NCI-H146 (cell line): ENCODE data around the gene KCNAB1.
"Not testable (repeated sequence)": the region's sequence is repeated elsewhere in the genome, so short reads cannot be mapped to it uniquely, and the experiment has no call there.

Experiments
- DNase-seq: peaks from one replicate; lab custom pipeline; 2025; lab: John Stamatoyannopoulos, UW

The KCNAB1 gene

DNA sequence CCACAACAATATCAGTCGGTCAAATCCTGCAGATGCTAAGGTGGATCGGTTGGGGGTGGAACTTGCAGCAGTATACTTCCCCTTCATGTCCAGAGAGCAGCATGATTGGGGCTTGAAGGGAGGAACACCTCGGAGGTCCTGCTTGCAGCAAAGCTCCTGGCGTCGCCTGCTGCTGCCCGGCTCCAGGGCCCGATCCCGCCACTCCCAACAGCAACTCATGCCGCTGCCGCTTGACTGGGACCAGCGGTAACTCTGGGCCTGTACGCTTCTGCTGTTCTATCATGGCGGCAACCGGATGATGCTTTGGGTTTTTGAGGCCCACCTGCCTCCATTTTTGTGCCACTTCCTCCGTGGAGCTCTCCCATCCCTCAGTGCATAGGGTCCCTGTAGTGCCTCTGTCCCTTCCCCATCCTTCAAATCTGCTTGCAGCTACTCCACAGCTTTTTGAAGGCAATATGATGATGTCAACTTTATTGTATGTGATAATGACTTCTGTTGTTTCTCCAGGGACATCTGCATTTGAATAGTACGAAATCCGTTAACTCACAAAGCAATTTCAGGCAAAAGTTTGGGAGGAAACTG, 56.3 kb downstream of the KCNAB1 start:
- DNase-seq: no peak

DNA sequence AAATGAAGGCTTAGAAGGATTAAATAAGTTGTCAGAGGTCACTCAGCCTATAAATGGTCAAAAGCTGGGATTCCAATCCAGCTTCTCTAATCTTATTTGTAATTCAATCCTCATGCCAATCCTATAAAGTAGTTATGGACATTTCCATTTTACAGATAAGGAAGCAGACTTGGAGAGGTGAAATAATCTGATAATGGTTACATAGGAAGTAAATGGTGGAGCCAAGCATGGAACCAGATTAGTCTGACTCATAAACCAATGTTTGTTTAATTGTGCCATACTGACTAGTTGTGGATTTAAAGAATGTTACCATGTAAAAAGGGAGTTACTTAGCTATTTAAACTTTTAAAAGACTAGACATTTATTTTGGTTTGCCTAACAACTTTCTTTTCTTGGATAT, 59.7 kb downstream of the KCNAB1 start:
- DNase-seq: no peak

DNA sequence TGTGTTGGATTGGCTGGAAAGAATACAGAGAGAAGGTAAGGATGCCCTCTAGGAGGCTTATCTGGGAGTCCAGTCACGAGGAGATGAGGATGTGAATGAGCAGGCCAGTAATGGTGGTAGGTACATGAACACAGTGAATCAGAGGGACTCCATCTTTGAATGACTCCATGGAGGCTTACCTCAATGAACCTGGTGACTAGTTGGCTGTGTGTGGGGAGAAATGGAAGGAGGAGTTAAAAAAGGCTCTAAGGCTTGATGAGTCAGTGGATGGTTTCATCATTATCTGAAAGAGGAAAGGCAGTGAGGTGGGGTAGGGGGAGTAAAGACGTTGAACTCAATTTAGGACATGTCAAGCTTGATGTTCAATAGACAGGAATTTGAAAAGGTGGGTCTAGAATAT, 61.1 kb downstream of the KCNAB1 start:
- no peak for DNase-seq

DNA sequence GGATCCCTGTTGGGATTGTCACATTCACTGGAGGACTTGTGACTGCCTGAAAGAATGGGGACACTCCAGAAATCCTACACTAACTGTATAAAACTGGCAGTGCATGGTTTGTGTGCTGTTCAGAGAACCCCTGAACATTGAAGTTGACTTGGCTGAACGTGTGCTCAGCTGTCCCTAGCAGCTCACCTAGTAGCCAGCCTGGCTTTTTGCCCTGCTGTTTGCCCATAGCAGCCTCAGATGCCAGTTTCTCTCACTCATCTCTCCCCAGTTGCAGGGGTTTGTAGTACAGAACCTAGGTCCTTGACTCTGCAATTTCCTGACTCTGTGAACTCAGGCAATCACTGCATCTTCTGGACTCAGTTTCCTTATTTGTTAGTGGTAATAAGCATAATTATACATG, 63.0 kb downstream of the KCNAB1 start:
- DNase-seq: no peak

DNA sequence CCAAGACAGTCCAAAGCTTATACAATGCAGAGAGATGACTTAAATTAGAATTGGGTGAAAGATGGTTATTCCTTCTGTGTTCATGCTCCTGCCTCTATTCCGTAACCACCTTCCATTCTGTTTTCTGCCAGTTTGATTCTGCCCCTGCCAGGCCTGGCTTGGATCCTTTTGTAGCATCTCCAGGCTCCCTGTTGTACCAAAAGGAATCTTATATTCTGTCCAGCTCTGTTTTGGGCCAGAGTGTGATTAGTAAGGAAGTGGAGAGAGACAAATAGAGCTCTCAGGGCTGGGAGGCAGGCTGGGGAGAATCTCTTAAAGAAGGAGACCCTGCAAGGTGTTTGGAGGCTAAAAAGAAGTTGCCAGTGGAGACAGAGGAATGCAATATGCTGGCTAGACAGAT, 63.8 kb downstream of the KCNAB1 start:
- no peak for DNase-seq

DNA sequence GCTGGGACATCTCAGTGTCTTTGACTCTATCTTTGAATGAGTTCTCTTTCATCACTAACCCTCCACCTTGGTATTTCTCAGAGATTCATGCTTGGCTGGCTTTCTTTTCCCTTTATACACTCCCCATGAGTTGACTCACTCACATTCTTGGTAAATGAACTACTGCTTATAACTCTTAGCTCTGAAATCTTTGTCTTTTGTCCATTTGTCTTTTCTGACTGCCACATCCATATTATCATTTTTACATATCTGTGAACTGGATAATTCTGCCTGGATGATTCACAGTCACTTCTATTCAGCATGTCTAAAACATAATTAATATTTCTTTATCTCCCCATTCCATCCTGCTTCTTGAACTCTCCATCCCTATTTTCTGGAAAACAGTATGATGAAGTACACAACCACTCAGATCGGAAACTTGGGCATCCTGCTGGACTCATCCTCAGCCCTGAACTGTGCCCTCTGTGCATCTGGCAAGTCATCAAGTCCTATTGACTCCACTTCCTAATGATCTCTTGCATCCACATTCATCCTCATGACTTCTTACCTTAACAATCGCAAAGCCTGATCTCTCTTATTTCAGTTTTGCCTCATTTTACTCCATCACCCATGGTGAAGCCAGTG, 66.9 kb downstream of the KCNAB1 start:
- DNase-seq: no peak

DNA sequence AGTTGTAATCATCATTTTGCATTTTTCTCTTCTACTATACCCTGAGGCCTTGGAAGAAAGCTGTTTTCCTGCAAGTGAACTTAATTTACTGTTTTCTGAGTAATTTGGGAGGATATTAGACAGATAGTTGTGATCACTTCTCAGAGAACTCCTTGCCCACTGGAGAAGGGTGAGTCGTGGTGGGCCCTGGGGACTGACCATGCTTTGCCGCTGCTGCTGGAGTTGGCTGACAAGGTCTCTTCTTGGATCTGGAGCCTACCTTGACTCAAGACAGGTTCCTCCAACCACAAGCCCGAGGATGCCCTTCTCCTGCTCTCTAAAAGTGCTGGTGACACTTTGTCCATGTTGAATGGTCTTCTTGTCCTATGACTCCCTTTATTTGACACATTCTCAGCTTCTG, 68.4 kb downstream of the KCNAB1 start:
- no peak for DNase-seq

DNA sequence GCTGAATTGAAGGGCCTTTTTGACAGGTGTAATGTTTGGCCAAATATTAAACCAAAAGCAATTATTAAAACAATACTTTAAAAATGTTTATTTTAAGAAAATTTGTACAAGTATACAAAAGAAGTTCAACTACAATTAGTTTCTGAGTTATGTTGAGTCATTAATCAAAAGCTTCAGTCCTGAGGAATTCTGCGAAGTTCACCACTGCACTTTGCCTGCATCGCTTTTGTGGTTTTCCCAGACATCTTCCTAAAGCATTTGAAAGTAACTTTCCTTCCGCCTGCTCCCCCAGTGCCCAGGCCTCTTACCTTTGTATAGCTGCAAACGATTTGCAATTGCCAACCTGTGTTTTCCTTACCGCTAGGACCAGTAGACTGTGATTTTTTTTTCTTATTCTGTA, 69.5 kb downstream of the KCNAB1 start:
- DNase-seq: no peak

DNA sequence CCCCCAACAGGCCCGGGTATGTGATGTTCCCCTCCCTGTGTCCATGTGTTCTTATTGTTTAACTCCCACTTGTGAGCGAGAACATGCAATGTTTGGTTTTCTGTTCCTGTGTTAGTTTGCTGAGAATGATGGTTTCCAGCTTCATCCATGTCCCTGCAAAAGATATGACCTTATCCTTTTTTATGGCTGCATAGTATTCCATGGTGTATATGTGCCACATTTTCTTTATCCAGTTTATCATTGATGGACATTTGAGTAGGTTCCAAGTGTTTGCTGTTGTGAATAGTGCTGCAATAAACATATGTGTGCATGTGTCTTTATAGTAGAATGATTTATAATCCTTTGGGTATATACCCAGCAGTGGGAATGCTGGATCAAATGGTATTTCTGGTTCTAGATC, 74.6 kb downstream of the KCNAB1 start:
- DNase-seq: not testable (repeated sequence)

DNA sequence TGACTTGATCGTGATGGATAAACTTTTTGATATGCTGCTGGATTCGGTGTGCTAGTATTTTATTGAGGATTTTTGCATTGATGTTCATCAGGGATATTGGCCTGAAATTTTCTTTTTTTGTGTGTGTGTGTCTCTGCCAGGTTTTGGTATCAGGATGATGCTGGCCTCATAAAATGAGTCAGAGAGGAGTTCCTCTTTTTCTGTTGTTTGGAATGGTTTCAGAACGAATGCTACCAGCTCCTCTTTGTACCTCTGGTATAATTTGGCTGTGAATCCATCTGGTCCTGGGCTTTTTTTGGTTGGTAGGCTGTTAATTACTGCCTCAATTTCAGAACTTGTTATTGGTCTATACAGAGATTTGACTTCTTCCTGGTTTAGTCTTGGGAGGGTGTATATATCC, 76.8 kb downstream of the KCNAB1 start:
- DNase-seq: not testable (repeated sequence)

DNA sequence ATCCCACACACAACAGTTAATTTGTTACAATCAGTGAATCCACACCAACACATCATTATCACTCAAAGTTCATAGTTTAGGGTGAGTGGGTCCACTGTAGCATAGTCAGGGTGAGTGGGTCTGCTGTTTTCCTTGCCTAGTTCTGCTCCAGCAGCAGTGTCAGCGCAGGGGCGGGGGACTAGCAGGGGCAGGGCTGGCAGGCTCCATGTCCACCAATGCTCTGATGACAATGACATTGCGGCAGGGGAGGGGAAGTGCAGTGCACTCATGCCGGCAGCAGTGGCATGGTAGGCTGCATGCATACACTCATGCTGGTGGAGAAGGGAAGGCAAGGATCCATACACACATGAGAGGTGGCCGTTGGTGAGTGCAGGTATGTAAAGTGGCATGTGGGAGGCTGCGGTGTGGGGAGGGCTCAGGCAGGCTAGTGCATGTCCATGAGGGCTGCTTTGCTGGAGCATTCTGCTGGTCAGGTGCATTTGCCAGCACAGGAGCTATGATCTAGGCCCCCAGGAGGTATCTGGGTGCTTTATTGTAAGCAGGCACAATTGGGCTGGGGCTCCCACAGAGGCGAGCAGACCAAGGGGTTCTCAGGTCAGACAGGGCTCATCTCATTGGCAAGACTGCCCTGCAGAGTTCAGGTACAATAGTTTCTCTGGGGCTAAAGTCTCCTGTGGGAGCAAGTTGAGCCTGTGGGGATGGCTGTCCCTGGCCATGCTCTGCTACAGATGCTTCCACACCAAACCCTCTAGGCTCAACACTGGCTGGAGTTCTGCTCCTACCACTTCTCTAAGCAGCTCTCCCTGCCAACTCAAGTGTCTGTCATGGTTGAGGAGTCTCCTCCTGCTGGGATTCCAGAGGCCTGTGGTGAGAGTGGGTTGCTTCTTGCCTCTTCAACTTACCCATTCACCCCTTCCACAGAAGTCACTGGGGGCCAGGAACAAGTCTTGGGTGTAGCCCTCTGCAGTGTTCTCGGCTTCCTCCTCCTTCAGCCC, 81.3 kb downstream of the KCNAB1 start:
- DNase-seq: no peak

DNA sequence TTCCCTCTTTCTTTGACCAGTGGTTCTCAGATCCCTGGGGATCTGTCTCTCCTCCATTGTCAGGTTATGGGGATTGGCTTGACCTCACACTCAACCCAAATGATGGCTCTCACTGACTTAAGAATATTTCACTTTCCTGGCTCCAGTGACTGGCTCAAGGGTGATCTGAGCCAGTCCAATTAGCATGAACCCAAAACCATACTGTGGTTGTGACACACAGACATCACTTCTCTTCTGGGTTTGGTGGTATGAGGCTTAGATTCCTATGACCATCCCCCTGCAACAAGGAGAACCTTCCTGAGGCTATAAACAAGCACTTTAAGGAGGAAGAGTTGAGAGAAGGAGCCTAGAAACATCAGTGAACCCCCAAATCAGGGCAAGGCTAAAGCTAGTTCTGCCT, 85.8 kb downstream of the KCNAB1 start:
- DNase-seq: no peak

DNA sequence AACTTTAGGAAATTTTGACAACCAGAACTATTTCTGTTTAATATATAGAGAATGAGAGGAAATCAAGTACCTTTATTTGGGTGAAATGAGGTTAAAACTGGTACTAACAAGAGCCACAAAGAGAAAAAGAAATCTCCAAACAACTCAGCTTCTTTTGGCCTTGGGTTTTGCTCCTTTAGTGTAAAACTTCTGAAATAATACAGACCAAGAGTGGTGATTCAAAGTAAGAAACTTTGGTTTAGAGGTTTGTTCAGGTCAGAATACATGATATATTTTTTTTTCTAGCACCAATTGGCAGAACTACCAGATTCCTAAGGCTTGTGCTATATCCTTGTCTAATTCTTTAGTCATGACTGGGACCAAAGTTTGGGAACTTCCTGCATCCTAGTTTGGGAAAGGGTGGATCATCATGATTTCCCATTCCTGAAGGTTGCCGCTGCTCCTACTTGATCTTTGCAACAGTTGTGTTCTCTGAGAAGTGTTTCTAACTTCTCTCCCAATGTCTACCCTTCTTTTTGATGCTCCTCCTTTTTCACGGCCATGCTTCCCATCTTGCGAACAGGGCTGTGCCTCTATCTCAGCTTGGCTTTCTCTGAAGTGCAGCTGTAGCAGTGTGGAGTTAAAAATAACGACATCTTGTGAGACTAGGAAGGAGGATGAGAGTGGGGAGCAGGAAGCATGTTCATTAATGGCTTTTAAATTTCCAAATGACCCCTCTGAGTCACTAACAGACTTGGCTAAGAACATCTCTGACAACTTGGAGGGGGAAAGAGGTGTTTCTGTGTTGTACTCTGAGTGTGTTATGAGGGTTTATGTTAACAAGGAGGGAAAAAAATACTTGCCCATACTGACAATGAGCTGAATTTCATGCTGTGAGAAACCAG, 87.7 kb downstream of the KCNAB1 start:
- no peak for DNase-seq

DNA sequence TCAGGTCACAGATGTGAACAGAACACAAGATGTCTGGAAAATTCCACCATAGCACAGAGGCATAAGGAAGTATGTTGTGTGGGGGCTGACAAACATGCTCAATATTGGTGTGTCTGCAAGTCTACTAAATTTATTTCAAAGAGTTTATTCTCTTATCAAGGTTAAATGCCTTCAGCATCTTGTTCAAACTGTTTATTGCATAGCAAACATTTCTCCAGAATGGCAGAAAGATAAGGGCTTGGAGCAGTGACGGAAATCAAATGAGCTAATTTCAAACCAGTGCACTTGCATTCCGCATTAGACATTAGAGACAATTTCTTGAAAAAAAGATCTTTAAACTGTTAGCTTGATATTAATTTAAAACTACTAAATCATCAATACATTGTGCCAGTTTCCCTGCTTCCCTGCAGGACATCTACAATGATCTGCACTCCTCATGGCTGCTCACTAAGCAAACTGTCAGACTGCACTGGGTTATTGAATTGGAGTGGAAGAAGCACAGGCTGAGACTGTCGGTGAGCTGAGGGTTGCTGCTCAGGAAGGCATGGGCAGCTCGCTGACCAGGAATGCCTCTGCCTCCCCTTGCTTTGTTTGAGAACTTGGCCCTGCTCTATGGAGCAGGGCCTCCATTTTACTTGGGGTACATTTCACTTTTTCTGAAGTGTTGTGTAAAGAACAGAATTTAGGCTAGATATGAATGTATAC, 89.4 kb downstream of the KCNAB1 start:
- DNase-seq: no peak

DNA sequence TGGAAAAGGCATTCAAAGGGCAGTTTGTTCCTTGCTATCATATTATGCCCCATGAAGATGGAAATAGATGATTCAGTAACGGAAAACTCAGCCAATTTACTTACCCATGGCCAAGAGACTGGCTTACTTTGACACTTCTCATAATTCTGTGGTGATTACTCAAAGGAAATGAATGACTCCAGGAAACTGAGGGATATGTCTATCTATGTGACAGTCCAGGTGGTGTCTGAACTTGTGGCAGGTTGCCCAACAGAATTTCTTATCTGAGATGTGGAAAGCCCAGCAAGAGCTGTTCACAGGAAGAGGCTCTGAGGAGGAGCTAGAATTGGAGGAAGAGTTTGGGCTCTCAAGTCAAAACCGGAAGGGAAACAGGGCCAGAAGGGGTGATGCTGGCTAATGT, 91.2 kb downstream of the KCNAB1 start:
- DNase-seq: no peak

DNA sequence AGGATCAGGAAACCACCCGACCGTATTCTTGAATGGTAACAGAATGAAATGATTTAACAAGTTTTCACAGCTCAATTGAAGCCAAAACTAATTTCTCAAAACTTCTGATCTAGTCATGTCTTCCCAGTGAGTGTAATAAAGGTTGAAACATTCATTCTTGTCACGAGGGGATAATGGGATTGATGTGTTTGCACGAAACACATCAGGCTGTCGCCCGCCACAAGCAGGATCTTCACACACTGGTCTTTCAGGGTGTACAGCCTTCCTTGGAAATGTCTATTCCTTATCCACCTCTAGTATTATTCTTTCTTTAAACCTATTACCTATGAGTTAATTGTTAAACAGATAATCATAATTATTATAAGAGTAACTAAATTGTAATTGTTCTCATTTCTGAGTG, 94.3 kb downstream of the KCNAB1 start:
- no peak for DNase-seq

DNA sequence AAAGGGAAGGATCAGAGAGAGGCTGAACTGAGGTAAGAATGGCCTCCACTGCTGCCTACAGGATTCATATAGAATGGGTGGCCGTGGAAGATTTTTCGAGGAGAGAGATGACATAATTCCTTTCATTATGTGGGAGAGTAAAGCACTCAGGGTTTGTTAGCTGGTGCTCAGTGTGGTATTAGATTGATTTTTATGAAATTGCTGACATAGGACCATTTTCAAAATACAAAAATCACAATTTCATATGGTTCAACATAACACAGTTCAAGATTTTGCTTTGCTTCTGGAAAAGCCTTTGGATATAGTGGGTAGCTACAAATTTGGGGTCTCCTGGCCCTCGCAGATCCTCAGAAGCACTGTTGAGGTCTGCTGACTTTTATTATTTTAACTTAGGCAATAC, 95.4 kb downstream of the KCNAB1 start:
- no peak for DNase-seq

DNA sequence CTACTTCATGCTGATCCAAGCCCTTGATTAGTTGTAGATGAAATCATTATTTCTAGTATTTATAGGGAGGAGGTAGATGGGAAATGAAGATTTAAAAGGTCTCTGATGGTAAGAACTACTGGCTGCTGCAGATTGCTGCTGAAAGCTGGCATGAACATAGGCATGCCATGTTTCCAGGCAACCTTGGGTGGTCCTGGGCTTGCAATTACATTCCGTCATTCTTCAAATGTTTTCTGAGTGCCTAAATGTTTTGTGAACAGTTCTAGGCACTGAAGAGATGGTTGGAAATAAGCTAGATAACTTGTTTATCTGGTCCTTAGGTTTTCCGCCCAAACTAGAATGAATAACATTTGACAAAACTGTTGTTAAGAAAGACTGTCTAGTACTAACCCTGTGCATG, 95.8 kb downstream of the KCNAB1 start:
- no peak for DNase-seq

DNA sequence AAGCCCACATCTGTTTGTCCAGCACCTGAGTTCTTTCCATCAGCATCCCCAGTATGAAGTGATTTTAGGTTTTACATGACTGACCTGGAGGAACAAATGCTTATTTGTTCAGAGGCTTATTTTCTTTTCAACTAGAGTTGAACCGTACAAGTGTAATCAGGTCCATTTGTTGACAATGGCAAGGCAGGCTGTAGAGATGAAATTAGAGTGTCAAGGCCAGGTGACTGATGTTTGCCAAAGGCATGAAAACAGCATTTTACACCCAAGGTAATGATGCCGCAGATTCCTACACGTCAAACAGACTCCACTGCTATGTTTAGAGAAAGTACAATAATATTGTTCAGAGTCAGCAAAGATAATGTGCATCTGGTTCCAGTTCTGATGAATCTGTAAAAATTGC, 96.5 kb downstream of the KCNAB1 start:
- no peak for DNase-seq

DNA sequence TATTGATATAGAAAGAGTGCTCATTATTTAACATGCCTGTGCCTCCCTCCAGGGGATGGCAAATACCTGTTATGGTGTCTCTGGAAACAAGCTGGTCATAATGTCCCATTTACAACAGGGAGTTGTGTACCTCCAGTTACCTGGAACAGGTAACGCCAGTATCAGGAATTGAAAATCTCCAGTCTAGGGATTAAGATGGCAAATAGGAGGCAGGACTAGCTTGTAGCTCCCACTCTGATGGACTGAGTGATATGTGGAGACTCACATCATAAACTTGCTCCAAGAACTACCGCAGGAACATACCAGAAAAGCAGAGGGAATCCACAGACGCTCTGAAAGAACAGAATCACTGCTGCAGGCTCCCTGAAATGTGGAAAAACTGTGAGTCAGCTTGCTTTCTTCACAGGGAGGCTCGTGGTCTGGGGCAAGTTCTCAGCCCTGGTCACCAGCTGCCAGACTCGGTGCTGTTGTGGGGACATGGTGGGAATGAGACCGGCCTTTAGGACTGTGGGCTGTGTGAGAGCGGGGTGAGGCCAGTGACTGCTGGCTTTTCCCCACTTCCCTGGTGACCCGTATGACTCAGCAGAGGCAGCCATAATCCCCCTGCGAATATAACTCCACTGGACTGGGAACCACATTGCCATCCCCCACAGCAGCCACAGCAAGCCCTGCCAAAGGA, 97.4 kb downstream of the KCNAB1 start:
- no peak for DNase-seq

DNA sequence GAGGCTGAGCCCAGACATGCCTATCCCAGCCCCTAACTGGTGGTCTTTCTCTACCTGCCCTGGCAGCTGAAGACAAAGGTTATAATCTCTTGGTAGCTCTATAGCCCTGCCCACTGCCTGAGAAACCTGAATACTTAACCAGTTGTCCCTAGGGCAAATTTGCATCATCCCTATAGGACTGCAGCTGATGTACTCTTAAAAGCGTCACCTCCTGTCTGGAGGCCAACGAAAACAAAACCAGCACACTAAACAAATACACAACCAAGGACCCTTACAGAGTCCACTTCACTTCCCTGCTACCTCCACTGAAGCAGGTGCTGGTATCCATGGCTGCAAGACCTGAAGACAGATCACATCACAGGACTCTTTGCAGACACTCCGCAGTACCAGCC, 98.0 kb downstream of the KCNAB1 start:
- no peak for DNase-seq
